Stimulated activated CD4-positive, alpha-beta T cell treated with anti-CD3 and anti-CD28 coated beads, TNF-alpha, amount 100 ng/mL, for 1 hour (primary cell): ENCODE data around the gene USF1.
A peak's percentile ranks its signal among the peaks of the same experiment; 100 is the strongest.
"Not testable (repeated sequence)": the region's sequence is repeated elsewhere in the genome, so short reads cannot be mapped to it uniquely, and the experiment has no call there.

Source experiments
- DNase-seq, 3 donors: peaks; one replicate each; pipeline ENCODE4 v3.0.0-alpha.2; 2020; ENCODE audit warnings: low read depth in 3 of 3, low spot score in 1 of 3

Gene USF1

DNA sequence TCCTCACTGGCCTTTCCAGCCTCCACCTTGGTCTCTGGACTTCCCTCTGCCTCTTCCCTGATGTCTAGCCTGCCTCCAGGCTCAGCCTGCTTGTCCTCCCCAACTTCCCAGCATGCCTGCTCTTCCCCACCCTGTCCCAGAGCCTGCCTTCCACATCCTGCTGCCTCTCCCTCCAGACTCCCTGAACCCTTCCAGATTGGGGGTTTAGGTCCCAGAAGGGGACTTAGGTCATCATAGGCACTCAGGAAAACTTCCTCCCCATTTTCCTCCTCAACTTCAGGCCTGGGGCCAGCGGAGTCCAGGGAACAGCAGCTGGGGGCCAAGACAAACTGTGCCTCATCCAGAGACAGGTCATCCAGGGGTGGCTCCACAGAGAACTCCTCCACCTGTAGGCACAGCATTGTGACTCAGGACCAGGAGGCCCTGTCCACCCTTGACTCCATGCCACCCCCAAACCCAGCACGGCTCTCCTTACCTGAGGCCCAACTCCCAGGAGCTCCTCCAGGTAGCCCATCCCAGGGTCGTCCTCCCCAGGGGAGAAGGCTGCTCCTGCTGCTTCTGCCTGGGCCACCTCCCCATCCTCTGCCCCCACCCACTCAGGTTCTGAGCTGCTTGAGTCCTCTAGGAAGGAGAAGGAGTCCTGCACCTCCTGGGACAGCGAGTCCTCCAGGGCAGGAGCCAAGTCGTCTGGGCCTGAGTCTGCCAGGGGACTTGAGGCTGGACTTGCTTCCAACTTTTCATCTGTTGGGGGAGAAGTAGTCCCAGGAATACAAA, 3.4 kb upstream of the USF1 start:
- DNase-seq, result no peak

DNA sequence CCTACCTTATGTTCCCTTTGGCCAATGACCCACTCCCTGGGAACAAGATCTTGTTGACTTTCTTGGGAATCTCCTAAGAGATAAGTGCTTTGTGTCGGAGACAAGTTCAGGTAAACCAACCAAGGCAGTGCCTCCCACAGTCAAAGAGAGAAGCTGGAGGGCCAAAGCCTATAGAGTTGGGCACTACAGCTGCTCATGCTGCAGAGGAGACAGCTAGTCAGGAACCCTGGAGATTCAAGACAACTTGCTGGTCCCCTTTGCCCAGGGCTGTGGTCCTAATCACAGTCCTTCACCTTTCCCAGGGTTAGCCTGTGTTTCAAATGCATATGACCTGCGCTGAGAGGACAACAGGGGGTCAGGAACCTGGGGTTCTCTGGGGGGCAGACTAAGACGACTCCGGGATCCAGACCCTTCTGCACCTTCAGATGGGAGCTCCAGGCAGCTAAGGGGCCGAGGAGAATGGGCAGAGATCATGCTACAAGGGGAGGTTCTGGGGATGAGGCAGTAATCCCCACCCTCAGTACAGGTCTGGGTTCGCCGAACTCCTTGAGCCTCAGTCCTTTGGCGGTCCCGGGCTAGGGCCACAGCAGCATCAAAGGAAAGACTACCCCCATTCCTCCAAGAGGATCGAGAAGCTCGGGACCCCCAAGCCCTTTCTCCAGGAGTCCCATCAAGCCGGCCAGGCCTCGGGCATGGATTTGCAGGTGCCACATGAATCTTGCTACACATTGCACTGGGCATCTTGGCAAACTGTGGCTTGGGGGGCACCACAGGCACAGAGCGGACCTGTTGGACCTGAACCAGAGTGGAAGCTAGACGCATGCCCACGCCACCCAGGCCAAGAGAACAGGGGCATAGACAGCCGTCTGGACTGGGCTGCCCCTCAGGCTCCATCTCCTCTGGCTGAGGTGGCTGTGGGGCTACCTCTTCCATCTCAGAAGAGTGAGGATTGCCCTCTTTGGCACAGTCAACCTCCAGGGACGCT, 2.0 kb upstream of the USF1 start:
- DNase-seq, result no peak

DNA sequence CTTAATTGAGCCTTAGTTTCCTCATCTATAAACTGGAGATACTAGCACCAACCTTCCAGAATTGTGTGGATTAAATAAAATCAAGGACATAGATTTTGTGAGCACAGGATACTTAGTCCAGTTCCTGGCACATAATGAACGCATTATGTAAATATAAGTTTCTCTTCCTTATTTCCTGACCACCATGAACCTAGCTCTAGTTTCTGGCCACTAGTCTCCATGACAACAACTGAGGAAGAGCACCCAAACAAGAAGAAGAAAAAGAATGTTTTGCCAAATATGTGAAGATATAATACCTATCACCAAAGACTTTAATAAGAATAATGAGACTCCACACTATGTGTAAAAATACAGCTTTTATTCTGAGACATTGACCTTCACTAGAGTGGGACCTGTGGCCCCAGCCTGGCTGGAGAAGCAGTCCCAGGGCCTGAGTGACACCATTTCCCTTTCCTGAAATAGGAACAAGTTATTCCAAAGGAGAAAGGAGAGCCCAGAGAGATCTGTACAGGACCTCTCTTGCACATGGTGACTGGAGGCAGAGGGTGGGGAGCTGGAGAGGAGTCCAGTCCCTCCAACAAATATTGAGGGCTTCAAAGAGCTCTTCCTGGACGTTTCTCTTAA, 940 bp upstream of the USF1 start:
- DNase-seq, result no peak

DNA sequence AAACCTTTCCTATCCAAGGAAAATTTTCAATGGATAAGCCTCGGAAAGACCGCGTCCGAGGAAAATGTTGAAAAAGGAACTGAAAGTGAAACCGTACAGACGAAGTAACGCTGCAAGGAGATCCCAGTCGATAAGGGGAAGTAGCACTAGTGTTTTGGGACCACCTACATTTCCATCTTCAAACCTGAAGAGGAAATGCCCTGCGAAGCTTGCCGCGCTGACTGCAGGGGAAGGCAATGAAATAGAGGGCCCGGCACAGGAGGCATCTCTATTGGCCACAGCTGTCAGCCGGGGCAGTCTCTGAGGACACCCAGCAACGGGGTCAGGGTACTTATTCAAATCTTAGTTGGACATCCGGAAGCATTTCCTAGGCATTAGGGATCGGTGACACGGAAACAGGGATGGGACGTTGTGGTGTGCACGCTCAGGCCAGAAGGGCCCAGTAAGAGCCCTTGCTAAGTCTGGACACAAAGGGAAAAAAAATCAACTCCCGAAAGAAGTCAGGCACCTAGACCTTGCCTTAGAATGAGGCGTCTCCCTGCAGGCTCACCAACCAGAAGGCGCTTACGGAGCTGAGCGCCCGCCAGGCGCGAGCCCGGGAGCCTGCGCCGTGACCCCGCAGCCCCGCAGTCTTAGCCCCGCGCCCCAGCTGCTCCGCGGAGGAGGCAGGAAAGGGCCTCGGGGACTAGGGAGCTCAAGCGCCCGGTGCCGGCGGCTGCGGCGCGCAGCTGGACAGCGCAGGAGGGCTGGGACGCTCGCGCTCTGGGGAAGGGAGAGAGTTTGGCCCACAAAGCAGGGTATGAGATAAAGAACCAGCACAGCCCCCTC, 655 bp downstream of the USF1 start:
- DNase-seq, result peak in 1 of 3 donors; percentile 30

DNA sequence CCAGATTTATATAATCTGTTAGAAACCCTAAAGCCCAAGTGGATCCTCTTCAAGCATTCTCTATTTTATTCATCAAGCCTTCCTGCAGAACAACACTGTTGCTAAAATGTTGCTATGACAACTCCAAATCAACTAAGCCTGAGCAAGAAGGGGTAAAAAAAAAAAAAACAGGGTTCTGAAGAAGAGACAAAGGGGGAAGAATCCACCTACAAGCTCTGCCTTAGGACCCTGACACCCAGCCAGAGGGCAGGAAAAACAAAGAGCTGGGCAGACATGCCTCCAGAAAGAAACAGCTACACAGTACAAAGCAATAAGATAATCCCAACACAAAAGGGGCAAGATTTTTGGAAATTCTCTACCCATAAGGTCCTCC, 1.3 kb downstream of the USF1 start:
- DNase-seq, result no peak

DNA sequence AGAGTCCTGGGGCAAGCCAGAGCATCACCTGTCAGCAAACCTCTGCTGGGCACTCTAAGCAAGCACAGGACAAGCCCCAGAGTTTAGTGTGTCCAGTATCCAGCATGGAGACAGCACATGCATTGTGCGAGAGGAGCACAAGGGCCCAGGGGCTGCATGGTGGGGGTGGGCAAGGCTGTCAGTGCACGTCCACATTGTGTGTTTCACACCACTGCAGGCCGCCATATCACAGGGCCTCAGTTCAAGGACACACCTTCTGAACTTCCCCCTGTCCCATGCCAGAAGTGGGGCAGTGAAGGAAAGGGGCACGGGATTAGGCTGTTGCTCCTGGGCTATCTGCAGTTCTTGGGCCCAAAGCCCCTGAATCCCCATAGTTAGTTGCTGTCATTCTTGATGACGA, 6.2 kb downstream of the USF1 start:
- no peak for DNase-seq

DNA sequence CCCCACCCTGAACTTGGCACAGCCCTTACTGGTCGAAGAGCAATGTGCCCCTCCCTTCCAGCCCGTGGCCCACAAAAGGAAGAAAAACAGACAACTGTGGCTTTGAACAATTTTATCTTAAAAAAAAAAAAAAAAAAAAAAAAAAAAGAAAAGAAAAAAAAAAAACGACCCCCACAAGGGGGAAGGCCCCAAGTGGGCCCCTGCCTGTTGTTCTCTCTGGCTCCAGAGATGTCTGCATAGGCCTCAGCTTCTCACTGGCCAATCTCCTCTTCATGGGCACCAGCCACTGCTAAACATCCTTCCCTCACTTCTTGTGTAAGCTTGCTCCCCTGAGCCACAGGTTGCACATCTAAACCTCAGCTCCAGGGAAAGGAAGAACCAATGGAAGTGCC, 6.6 kb downstream of the USF1 start:
- no peak for DNase-seq

DNA sequence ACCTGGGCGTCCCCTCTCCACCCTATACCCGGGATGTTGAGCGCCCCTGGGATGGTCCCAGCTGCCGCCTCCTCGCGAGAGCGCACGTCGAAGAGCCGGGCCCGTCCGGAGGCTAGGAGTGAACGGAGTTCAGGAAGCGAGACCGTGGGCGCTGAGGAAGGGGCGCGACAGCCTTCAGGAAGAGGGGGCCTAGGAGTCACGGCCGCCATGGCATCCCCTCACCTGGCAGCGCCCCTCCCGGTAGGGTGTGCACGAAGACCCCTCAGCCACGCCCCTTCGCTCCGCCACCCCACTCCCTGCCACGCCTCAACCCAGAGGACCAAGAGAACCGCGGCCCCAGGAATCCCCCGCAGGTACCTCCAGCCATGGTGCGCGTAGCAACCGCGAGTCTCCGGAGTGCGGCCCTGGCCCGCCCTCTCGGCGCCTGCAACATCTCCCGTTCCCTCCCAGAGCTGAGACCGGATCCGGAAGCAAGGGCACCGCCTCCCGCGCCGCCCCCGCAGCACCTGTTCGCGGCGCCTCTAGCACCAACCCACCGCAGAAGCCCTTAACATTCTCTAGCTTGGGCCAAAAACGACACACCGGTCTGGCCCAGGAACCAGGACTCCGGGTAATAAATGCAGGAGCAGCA, 7.1 kb downstream of the USF1 start, which contains the start of gene TSTD1:
Gene TSTD1, minus strand, starts transcription at position 442 of the 631 bp plus-strand sequence. Its CDS starts 75 bp downstream, at position 367.
- peak; percentile 60 to 75 (median 71) for DNase-seq

DNA sequence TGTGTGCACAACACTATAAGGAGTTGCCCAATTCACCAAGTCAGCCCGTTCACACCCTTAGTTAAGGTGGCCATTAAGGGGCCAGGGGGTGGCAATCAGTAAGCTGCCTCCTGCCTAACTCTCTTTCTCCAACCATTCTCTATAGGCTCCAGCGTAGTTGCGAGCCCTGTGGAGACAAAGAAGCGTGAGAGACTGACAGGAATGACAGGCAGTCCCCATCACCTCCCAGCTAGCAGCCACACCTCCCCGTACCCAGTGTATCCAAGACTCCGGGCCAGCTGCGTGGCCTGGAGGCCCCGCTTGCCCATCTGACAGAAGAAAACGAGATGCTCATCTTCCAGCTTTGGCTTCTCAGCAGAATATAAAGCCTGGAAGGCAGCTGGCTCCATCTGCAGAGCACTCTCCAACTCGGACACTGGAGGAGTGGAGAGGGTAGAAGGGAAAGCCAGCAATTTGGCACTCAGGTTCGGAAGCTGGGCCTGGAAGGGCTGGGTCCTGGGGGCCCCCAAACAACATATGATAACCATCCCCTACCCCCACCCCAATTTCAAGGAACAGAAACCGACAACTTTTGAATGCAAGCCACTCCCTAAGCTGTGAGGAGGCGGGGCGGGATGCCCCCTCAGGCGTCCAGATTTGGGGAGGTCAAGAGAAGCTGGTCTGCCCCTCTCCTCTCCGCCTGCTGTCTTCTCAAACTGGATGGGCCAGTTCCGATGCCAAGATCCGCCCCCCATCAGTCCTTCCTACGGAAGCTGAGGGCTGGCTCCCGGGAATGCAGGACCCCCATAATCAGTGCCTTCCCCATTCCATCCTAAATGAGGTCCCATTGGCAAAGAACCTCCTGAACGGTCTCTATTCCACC, 7.9 kb downstream of the USF1 start:
- DNase-seq, result no peak

DNA sequence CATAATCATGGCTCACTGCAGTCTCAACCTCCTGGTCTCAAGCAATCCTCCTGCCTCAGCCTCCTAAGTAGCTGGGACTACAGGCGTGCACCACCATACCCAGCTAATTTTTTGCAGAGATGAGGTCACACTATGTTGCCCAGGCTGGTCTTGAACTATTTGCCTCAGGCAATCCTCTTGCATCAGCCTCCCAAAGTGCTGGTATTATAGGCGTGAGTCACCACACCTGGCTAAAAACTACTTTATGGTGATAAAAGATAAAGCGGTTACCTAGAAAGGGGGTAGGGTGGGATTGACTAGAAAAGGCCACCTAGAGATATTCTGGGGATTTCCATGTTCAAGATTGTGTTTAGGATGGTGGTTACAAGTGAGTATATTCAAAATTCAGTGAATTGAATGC, 12.0 kb downstream of the USF1 start:
- DNase-seq, result no peak

DNA sequence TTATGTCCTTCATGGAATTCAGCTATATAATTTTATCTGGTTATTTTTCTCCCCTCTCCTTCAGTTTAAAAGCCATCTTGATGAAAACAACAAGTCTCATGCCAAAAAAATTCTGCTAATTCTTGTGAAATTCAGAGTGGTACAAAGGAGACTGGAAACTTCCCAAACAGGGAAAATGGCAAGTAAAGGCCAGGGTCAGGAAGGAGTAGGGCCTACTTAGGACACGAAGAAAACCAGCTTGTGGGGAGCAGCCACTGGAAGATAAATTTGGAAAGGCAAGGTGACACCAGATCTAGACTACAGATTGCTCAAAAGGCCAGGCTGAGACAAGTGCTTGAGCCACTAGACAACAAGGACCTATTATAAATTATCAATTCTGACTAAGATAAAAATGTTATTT, 13.4 kb downstream of the USF1 start:
- DNase-seq, result no peak

DNA sequence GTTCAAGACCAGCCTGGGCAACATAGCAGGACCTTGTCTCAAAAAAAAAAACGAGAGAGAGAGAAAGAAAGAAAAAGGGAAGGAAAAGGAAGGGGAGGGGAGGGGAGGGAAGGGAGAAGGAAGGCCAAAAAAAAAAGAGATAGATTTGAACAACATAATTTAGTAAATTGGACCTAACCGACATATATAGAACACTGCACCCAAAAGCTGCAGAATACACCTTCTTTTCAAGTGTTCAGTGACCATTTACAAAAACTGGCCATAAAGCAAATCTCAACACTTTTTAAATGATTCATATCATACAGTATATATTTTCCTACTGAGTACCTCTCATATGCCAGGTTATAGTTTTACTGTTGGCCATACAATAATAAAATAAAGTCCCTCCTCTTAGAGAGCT, 13.9 kb downstream of the USF1 start:
- no peak for DNase-seq

DNA sequence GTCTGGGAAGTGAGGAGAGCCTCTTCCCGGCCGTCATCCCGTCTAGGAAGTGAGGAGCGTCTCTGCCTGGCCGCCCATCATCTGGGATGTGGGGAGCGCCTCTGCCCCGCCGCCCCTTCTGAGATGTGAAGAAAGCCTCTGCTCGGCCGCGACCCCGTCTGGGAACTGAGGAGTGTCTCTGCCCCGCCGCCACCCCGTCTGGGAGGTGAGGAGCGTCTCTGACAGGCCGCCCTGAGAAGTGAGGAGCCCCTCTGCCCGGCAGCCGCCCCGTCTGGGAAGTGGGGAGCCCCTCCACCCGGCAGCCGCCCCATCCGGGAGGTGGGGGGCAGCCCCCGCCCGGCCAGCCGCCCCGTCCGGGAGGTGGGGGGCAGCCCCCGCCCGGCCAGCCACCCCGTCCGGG, 16.3 kb downstream of the USF1 start:
- not testable (repeated sequence) for DNase-seq

DNA sequence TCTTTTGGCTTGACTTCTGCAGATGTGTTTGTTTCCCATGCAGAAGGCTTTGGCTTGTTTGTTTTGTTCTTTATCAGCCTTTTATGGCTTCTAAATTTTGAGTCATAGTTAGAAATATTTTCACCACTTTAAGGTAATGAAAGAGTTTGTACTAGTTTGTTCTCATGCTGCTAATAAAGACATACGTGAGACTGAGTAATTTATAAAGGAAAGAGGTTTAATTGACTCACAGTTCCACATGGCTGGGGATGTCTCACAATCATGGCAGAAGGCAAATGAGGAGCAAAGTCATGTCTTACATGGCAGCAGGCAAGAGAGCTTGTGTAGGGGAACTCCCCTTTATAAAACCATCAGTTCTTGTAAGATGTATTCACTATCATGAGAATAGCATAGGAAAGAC, 18.8 kb downstream of the USF1 start:
- not testable (repeated sequence) for DNase-seq

DNA sequence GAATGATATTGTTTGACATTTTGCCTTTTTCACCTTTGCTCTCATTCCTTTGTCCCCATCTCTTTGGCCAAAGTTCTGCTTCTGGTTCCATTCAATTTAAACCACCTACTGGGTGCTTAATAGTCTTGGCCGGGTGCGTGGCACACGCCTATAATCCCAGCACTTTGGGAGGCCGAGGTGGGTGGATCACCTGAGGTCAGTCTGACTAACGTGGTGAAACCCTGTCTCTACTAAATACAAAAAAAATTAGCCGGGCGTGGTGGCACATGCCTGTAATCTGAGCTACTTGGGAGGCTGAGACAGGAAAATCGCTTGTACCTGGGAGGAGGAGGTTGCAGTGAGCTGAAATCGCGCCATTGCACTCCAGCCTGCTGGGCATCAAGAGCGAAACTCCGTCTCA, 23.3 kb downstream of the USF1 start:
- not testable (repeated sequence) for DNase-seq

DNA sequence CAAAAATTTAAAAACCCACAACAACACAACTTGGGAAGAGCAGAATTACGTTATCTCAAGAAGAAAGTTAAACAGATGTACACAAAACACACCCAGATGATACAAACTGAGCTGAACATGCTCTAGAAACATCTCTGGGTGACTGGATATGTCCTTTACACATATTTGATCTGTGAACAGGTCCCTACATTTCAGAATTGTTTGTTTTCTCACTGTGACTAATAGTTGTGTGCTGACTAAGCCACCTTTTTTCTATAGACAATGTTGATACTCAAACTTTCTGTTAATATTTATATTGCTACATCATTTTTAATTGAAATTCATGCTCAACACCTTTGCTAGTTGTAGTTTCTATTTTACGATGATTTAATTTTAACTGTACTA, 23.8 kb downstream of the USF1 start:
- DNase-seq, result no peak

DNA sequence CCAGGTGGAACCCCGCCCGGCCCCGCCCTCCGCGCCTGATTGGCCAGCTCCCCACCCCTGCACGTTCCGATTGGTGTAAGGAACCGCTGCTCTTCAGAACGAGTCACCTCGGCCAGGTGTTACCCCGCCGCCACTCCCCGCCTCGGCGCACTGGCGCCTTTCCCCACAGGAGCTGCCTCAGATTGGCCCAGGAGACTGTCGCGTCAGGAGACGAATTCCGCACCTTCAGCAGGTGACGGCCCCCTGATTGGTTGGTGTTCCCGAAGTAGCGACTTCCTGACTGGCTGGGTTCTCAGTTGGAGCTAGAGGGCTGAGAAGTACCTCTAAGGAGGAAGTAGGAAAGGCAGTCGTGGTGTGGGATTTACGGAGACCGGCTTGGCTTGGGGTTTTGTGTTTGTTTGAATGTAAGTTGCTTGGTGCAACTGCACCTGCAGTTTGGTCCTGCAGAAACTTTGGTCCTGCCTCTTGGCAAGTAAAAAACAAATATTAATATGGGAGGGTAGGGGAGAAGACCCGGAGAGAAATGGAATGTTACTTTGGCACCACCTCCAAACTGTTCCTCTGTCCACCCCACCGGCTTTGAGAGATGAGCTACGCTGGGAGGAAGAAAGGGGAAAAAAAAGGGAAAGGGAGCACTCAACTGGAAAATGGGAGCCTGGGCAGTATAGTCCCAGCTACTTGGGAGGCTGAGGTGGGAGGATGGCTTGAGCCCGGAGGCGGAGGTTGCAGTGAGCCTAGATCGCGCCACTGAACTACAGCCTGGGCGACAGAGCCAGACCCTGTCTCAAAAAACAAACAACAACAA, 24.4 kb downstream of the USF1 start:
- DNase-seq, result peak; percentile 66 to 79 (median 74)

DNA sequence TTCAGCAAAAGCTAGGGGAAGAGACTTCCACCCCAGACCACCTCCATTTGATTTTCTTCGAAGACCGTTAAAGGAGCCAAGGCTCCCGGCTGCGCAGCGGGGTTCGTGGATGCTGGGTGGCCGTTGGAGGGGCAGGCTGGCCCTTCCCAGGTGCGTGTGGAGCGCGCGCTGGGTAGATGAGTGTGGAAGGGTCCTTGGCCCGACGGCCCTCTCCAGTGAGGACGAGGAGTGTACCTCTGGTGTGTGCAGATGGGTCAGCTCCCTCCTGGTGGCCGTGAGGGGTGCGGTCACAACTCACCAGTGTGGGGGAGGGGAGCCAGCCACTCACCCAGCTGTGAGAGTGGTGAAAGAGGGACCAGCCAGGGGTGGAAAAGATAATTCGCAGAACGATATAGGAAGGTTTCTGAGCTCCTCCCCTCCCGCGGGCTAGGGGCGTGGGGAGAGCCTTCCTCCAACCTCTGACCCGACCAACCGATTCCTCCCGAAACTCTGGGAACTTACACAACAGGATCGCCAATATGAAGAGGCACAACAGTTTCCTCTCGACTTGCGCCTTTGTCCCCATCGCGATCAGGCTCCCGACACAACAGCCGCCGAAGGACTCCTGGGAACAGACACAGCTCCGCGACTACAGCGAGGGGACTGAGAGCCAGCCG, 25.1 kb downstream of the USF1 start, which contains the start of gene F11R:
Gene F11R, minus strand, starts transcription at position 644 of the 656 bp plus-strand sequence. Its CDS starts 79 bp downstream, at position 565.
- DNase-seq, result peak in 1 of 3 donors; percentile 12
